ENCODE data around the gene KIAA2012. TPM values are rescaled to one million over a fixed set of nuclear protein-coding genes. Genes with fewer than 3 reads are reported as not detected.

The KIAA2012 gene
- total and polyA plus RNA-seq, 2 of the 4 experiments (the other 2 are of a cell fraction) = under 0.01 to 0.09 TPM

DNA sequence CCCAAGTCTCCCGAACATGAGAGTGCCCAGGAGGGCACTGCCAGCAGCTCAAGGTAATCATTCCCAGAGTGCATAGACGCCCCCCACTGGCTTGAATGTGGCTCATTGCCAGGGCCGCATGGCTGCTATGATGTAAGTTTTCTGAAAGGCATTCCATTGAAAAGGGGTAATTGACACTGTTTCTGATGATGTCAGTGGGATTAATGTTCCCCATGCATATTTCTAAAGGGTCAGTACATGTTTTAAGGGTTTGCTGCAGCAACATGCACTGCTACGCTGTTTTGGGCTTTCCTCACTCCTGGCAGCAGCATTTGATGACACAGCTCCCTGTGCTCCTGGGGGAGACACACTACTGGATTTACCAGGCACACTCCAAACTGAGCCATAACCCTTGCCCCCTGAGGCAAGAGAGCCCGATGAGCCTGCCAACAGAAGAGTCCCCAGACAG, 36.7 kb downstream of the KIAA2012 start:
- in situ Hi-C loops (cut with MboI; ENCODE audit: low sequenced_read_pairs) = no loop called here
- H3K23ac ChIP-seq (ENCODE audit: low read depth, low read length) = peak overlapping the region; percentile 23; the same call in 1 of the 2 replicates
- H2BK120ac ChIP-seq (ENCODE audit: low read depth, low read length) = peak overlapping the region; percentile 73
- H3K36me3 ChIP-seq (ENCODE audit: control insufficient read depth, insufficient read depth, low read length) = no peaks in the 10 kb centered on the region
- peak overlapping the region; percentile 2 for H2AFZ ChIP-seq (replicated peaks; ENCODE audit: low read length, poor library complexity)
- dilution Hi-C loops (cut with HindIII; ENCODE audit: low sequenced_read_pairs, unreplicated experiment) = no loop called here
- peaks cover 23% of the 10 kb centered on the region for H3K9me1 ChIP-seq (ENCODE audit: insufficient read depth, low read length)
- peak; percentile 72 for ATAC-seq (ENCODE audit: low read depth)
- H2AK9ac ChIP-seq (replicated peaks; ENCODE audit: low read depth, low read length, poor library complexity) = peak overlapping the region; percentile 31
- peak overlapping the region; percentile 71 for H2BK20ac ChIP-seq (ENCODE audit: low read depth, low read length)
- intact Hi-C loops (cut with micrococcal nuclease) = no loop called here
- H3K4me3 ChIP-seq (ENCODE audit: insufficient read depth, low read depth, low read length) = no peak overlapping the region
- no peaks in the 10 kb centered on the region for H3K9me3 ChIP-seq (ENCODE audit: control insufficient read depth, insufficient read depth, low read length)
- H3K14ac ChIP-seq (replicated peaks; ENCODE audit: low read depth, low read length) = no peak overlapping the region; the same call in 1 of the 2 replicates
- peak overlapping the region; percentile 57; the same call in 1 of the 2 replicates for H4K91ac ChIP-seq (ENCODE audit: insufficient read depth, low read depth, low read length)
- no CpG with 5 or more reads among the region's 5 CpGs for WGBS, 2 experiments (ENCODE audit: extremely low coverage in 2 of 2, insufficient read length in 1 of 2)
- no peak overlapping the region for H3K4me2 ChIP-seq (ENCODE audit: low read depth, low read length)
- no peaks in the 10 kb centered on the region for H4K20me1 ChIP-seq (ENCODE audit: insufficient read depth, low read length)
- peak overlapping the region; percentile 69 for H3K4ac ChIP-seq (ENCODE audit: low read depth, low read length)
- DNase-seq = peak; percentile 61
- H3K27me3 ChIP-seq (ENCODE audit: control insufficient read depth, insufficient read depth, low read length) = no peaks in the 10 kb centered on the region
- no peaks in the 10 kb centered on the region for H3K79me1 ChIP-seq (ENCODE audit: low read depth in 1 of 2, low read length in 2 of 2)
- H4K8ac ChIP-seq (ENCODE audit: low read depth in 2 of 2, low read length in 2 of 2) = peak overlapping the region; percentile 1 to 6; a peak in 1 of 4 replicates
- 0 out of 2 replicates have a peak overlapping the region, but pooled peaks have one; percentile 3 for H2AK5ac ChIP-seq (ENCODE audit: low read depth, low read length)
- H2BK15ac ChIP-seq (ENCODE audit: low read depth, low read length) = peak overlapping the region; percentile 22; the same call in 1 of the 3 replicates
- no peak overlapping the region for H3K9ac ChIP-seq (ENCODE audit: low read depth, low read length)
- TF ChIP-seq SMC3 (IDR thresholded peaks at IDR 0.05; ENCODE audit: low read depth, low read length) = no peak
- TF ChIP-seq RFX5 (IDR thresholded peaks at IDR 0.05; ENCODE audit: low read depth, low read length) = no peak
- no peak for TF ChIP-seq MXI1 (IDR thresholded peaks at IDR 0.05; ENCODE audit: borderline replicate concordance, low read depth, low read length)
- no peak for TF ChIP-seq RCOR1 (IDR thresholded peaks at IDR 0.05; ENCODE audit: insufficient replicate concordance, low read length)
- no peak for TF ChIP-seq FOS (IDR thresholded peaks at IDR 0.05; ENCODE audit: low read depth, low read length)
- no peak for TF ChIP-seq BHLHE40 (IDR thresholded peaks at IDR 0.05; ENCODE audit: low read depth, low read length)
- TF ChIP-seq, protein P1, sequence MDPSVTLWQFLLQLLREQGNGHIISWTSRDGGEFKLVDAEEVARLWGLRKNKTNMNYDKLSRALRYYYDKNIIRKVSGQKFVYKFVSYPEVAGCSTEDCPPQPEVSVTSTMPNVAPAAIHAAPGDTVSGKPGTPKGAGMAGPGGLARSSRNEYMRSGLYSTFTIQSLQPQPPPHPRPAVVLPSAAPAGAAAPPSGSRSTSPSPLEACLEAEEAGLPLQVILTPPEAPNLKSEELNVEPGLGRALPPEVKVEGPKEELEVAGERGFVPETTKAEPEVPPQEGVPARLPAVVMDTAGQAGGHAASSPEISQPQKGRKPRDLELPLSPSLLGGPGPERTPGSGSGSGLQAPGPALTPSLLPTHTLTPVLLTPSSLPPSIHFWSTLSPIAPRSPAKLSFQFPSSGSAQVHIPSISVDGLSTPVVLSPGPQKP (IDR thresholded peaks at IDR 0.05; ENCODE audit: borderline replicate concordance, low read depth, low read length) = no peak
- TF ChIP-seq MAFK (IDR thresholded peaks at IDR 0.05; ENCODE audit: low read depth, low read length) = no peak
- TF ChIP-seq, protein P2, sequence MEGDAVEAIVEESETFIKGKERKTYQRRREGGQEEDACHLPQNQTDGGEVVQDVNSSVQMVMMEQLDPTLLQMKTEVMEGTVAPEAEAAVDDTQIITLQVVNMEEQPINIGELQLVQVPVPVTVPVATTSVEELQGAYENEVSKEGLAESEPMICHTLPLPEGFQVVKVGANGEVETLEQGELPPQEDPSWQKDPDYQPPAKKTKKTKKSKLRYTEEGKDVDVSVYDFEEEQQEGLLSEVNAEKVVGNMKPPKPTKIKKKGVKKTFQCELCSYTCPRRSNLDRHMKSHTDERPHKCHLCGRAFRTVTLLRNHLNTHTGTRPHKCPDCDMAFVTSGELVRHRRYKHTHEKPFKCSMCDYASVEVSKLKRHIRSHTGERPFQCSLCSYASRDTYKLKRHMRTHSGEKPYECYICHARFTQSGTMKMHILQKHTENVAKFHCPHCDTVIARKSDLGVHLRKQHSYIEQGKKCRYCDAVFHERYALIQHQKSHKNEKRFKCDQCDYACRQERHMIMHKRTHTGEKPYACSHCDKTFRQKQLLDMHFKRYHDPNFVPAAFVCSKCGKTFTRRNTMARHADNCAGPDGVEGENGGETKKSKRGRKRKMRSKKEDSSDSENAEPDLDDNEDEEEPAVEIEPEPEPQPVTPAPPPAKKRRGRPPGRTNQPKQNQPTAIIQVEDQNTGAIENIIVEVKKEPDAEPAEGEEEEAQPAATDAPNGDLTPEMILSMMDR (conservative IDR thresholded peaks at IDR 0.05; ENCODE audit: low read depth, low read length) = no peak
- TF ChIP-seq MAZ (IDR thresholded peaks at IDR 0.05; ENCODE audit: borderline replicate concordance, low read depth, low read length) = no peak
- TF ChIP-seq, protein P3, sequence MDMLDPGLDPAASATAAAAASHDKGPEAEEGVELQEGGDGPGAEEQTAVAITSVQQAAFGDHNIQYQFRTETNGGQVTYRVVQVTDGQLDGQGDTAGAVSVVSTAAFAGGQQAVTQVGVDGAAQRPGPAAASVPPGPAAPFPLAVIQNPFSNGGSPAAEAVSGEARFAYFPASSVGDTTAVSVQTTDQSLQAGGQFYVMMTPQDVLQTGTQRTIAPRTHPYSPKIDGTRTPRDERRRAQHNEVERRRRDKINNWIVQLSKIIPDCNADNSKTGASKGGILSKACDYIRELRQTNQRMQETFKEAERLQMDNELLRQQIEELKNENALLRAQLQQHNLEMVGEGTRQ (IDR thresholded peaks at IDR 0.05; ENCODE audit: low read depth, low read length) = no peak
- TF ChIP-seq RAD21 (IDR thresholded peaks at IDR 0.05; ENCODE audit: low read length) = no peak
- no peak for TF ChIP-seq CEBPB (IDR thresholded peaks at IDR 0.05; ENCODE audit: low read depth, low read length)
- no peak for TF ChIP-seq POLR2A (IDR thresholded peaks at IDR 0.05; ENCODE audit: low read depth, low read length)
- TF ChIP-seq CHD1 (IDR thresholded peaks at IDR 0.05; ENCODE audit: low read depth, low read length) = no peak
- TF ChIP-seq NFE2L2 (IDR thresholded peaks at IDR 0.05; ENCODE audit: low read depth, low read length) = no peak
- ChIA-PET CTCF (no interaction called here), POLR2A (ENCODE audit: unreplicated experiment) (no interaction called here)
- no peak overlapping the region for H3K56ac ChIP-seq (ENCODE audit: extremely low read depth, insufficient read depth, low read length)
- no peak overlapping the region for H2BK5ac ChIP-seq (ENCODE audit: low read depth, low read length, poor library complexity, severe bottlenecking)
- no TSS peak for BruUV-seq (replicated peaks)
- peak overlapping the region; percentile 40 for H3K18ac ChIP-seq (ENCODE audit: low read depth, low read length)
- H3K4me1 ChIP-seq (ENCODE audit: control insufficient read depth, insufficient read depth, low read length) = peaks cover 29% of the 10 kb centered on the region
- no peak overlapping the region; the same call in 1 of the 2 replicates for H3K27ac ChIP-seq (ENCODE audit: insufficient read depth, low read length)
- peak overlapping the region; percentile 65; the same call in 1 of the 2 replicates for H4K5ac ChIP-seq (ENCODE audit: low read depth, low read length)

Measured in IMR-90 (cell line).